ENCODE results near the gene CDC42. TPM values are rescaled to one million over a fixed set of nuclear protein-coding genes. Genes with fewer than 3 reads are reported as not detected.
A peak's percentile ranks its signal among the peaks of the same experiment; 100 is the strongest.

CDC42 gene
- total RNA-seq, 1 experiment from 2014 or later, result 223 TPM

DNA sequence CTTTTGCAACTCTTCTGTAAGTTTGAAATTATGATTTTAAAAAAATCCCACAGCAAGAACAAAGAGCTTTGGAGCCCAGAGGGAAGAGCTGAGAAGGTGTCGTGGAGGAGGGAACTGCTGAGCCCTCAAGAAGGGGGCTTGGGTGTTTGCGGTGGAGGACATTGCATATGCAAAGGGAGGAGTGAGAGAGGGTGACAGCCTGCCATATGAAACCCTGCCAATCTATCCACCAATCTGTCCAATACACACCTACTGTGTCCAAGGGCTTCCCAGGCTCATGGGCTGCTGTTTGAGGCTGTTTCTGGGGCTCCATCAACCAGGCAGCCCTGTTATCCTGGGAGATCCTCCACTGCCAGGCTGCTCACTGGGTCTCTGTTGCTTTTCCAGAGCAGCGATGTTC, 75.2 kb downstream of the CDC42 start:
- Histone ChIP-seq H3K27ac (ENCODE audit: low read length) (no peak overlapping the region), H3K9me3 (ENCODE audit: low read length) (no peaks in the 10 kb centered on the region), H4K20me1 (ENCODE audit: insufficient read depth, low read depth, low read length) (peaks cover 18% of the 10 kb centered on the region), H3K9ac (ENCODE audit: low read length) (no peak overlapping the region), H3K36me3 (ENCODE audit: insufficient read depth, low read length) (no peaks in the 10 kb centered on the region), H3K27me3 (ENCODE audit: low read length) (no peaks in the 10 kb centered on the region), H2AFZ (ENCODE audit: low read length) (no peak overlapping the region), H3K4me1 (ENCODE audit: low read length) (no peaks in the 10 kb centered on the region), H3K79me2 (ENCODE audit: low read length) (no peaks in the 10 kb centered on the region), H3K4me2 (ENCODE audit: low read depth, low read length, poor library complexity, severe bottlenecking) (no peak overlapping the region), H3K9me2 (replicated peaks; ENCODE audit: insufficient read depth, low read length) (no peaks in the 10 kb centered on the region), H3K4me3 (ENCODE audit: low read length) (no peak overlapping the region)
- no peak for DNase-seq

DNA sequence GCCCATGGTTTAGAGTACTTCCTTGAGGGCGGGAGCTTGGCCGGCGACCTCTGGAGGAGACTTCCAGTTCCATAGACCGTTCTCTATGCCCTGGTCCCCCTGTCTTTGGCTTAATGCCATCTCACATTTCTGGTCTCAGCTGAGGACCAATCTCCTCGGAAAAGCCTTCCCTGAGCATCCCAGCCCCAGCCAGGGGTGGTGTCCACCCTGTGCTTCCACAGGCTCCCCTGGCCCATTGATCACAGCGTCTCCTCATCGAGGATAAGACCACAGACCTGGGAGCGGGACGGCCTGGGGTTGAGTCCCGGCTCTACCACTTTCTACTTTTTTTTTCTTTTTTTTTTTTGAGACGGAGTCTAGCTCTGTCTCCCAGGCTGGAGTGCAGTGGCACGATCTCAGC, 75.9 kb downstream of the CDC42 start:
- no peaks in the 10 kb centered on the region for H3K9me3 ChIP-seq (ENCODE audit: low read length)
- H3K27me3 ChIP-seq (ENCODE audit: low read length), result no peaks in the 10 kb centered on the region
- no peak for DNase-seq
- H4K20me1 ChIP-seq (ENCODE audit: insufficient read depth, low read depth, low read length), result peaks cover 17% of the 10 kb centered on the region; the same call in 1 of the 2 replicates
- no peaks in the 10 kb centered on the region for H3K4me1 ChIP-seq (ENCODE audit: low read length)
- H3K36me3 ChIP-seq (ENCODE audit: insufficient read depth, low read length), result no peaks in the 10 kb centered on the region
- no peak overlapping the region for H3K9ac ChIP-seq (ENCODE audit: low read length)
- no peak overlapping the region for H3K4me2 ChIP-seq (ENCODE audit: low read depth, low read length, poor library complexity, severe bottlenecking)
- no peak overlapping the region for H3K4me3 ChIP-seq (ENCODE audit: low read length)
- no peak overlapping the region for H3K27ac ChIP-seq (ENCODE audit: low read length)
- H2AFZ ChIP-seq (ENCODE audit: low read length), result no peak overlapping the region
- no peaks in the 10 kb centered on the region for H3K9me2 ChIP-seq (replicated peaks; ENCODE audit: insufficient read depth, low read length)
- H3K79me2 ChIP-seq (ENCODE audit: low read length), result no peaks in the 10 kb centered on the region

DNA sequence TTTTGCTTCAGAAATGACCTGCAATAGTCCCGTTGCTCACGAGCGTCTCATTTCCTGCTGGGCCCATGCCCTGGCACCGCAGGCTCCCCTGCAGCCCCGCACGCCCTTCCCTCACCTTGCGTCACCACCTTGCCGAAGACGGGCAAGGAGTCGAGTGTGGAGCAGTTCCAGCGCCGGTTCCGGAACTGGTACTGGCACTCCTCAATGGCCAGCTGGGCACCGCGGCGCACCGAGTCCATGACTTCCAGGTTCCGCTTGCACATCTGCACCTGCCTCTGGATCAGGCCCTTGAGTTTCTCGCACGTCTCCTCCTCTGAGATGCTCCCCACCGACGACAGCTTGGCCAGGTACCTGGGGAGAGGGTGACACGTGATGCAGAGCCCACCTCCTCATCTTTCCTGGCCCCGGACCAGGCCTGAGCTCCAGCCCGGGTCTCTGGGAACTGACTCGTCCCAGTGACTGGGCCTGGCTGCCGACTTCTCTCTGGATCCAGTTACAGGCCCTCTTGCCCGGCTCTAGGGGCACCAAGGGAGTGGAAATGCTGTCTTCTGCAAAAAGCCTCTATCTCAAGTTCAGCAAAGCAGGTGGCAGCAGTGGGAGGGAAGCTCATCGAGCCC, 77.1 kb downstream of the CDC42 start:
- Histone ChIP-seq H3K4me3 (ENCODE audit: low read length) (no peak overlapping the region), H3K9ac (ENCODE audit: low read length) (no peak overlapping the region), H3K27ac (ENCODE audit: low read length) (no peak overlapping the region), H3K4me1 (ENCODE audit: low read length) (no peaks in the 10 kb centered on the region), H3K36me3 (ENCODE audit: insufficient read depth, low read length) (no peaks in the 10 kb centered on the region), H2AFZ (ENCODE audit: low read length) (no peak overlapping the region), H3K9me3 (ENCODE audit: low read length) (no peaks in the 10 kb centered on the region), H4K20me1 (ENCODE audit: insufficient read depth, low read depth, low read length) (peaks cover 17% of the 10 kb centered on the region; the same call in 1 of the 2 replicates), H3K9me2 (replicated peaks; ENCODE audit: insufficient read depth, low read length) (no peaks in the 10 kb centered on the region), H3K4me2 (ENCODE audit: low read depth, low read length, poor library complexity, severe bottlenecking) (no peak overlapping the region), H3K27me3 (ENCODE audit: low read length) (no peaks in the 10 kb centered on the region), H3K79me2 (ENCODE audit: low read length) (no peaks in the 10 kb centered on the region)
- DNase-seq, result no peak

DNA sequence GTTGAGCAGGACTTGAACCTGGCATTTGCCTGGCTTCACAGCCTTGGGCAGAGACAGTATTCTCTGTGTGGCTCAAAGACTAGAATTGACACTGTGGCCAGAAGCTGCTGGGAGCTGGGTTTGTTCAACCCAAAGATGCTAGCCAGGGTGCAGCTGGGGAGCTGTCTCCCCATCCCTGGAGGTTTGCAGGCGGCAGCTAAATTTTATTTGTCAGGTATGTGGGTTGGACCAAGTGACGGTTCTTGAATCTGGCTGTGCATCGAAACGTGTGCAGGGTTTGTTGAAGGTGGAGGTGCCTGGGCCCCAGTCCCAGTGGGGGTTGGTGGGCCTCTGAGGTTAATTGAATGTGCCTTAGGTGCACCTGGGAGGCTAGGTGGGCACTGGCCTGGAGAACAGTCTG, 78.6 kb downstream of the CDC42 start:
- H3K4me1 ChIP-seq (ENCODE audit: low read length), result no peaks in the 10 kb centered on the region
- no peaks in the 10 kb centered on the region for H3K9me3 ChIP-seq (ENCODE audit: low read length)
- no peak overlapping the region for H3K4me2 ChIP-seq (ENCODE audit: low read depth, low read length, poor library complexity, severe bottlenecking)
- no peak overlapping the region for H3K4me3 ChIP-seq (ENCODE audit: low read length)
- H3K36me3 ChIP-seq (ENCODE audit: insufficient read depth, low read length), result no peaks in the 10 kb centered on the region
- no peaks in the 10 kb centered on the region for H3K79me2 ChIP-seq (ENCODE audit: low read length)
- no peaks in the 10 kb centered on the region for H3K9me2 ChIP-seq (replicated peaks; ENCODE audit: insufficient read depth, low read length)
- no peak overlapping the region for H3K27ac ChIP-seq (ENCODE audit: low read length)
- H2AFZ ChIP-seq (ENCODE audit: low read length), result no peak overlapping the region
- DNase-seq, result no peak
- peaks cover 17% of the 10 kb centered on the region; the same call in 1 of the 2 replicates for H4K20me1 ChIP-seq (ENCODE audit: insufficient read depth, low read depth, low read length)
- H3K9ac ChIP-seq (ENCODE audit: low read length), result no peak overlapping the region
- H3K27me3 ChIP-seq (ENCODE audit: low read length), result no peaks in the 10 kb centered on the region

DNA sequence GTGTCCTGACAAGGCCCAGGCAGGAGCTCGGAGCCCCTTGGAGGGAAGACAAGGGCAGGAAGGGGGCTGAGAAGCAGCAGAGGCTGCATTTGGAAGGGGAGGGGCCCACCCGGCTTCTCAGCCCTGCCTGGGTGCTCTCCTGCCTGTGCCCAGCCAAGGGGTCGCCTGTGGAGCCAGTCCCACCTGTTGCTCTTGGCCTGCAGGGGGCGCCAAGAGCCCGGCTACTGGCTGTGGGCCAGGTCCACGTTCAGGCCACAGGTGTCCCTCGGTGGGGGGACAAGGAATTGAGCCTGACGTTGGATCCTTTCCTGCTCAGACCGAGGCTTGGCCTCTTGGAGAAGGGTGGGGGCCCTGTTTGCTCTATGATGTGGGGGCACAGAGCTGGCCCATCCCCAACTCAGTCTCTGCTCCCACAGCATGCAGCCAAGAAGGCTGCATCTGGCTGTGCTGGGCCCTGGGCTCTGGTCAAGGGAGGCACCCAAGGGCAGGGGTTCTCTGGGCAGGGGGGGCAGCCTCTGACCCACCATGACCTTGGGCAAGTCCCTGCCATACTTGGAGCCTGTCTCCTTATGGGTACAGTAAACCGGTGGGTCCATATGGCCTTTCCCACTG, 79.5 kb downstream of the CDC42 start:
- Histone ChIP-seq H3K9me2 (replicated peaks; ENCODE audit: insufficient read depth, low read length) (no peaks in the 10 kb centered on the region), H3K4me1 (ENCODE audit: low read length) (no peaks in the 10 kb centered on the region), H2AFZ (ENCODE audit: low read length) (no peak overlapping the region), H3K79me2 (ENCODE audit: low read length) (no peaks in the 10 kb centered on the region), H4K20me1 (ENCODE audit: insufficient read depth, low read depth, low read length) (peaks cover 12% of the 10 kb centered on the region; the same call in 1 of the 2 replicates), H3K36me3 (ENCODE audit: insufficient read depth, low read length) (no peaks in the 10 kb centered on the region), H3K27ac (ENCODE audit: low read length) (no peak overlapping the region), H3K27me3 (ENCODE audit: low read length) (no peaks in the 10 kb centered on the region), H3K4me3 (ENCODE audit: low read length) (no peak overlapping the region), H3K4me2 (ENCODE audit: low read depth, low read length, poor library complexity, severe bottlenecking) (no peak overlapping the region), H3K9ac (ENCODE audit: low read length) (no peak overlapping the region), H3K9me3 (ENCODE audit: low read length) (no peaks in the 10 kb centered on the region)
- peak; percentile 77 for DNase-seq

DNA sequence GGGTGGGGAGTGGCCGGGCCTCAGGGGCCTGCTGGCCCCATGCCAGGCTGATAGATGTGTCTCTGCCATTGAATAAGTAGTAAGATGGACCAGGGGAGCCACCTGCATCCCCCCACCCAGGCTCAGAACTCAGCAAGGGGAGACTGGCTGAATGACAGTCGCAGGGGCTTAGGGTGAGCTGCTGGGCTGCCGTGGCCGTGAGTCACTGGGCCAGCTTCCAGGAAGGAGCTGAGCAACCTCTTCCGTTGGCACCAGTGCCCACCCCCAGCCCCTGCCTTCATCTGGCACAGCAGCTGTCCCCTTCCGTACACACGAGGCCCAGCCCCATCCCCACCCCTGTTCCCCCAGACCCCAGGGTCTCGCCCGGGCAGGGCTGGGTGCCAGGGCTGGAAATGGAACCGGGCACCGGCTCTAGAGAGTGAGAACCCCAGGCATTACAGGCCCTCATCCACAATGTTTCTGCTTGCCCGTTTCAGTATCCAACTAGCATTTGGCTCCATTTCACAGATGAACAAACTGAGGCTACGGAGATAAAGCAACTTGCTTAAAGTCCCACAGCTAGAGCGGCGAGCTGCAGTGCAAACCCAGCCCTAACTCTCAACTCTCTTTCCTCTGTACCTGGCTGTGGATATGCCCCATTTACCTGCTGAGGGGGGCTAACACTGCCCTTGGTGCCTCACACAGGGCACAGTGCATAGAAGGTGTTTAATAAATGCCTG, 80.2 kb downstream of the CDC42 start:
- Histone ChIP-seq H3K4me1 (ENCODE audit: low read length) (no peaks in the 10 kb centered on the region), H3K27ac (ENCODE audit: low read length) (no peak overlapping the region), H3K9me3 (ENCODE audit: low read length) (no peaks in the 10 kb centered on the region), H3K27me3 (ENCODE audit: low read length) (no peaks in the 10 kb centered on the region), H3K79me2 (ENCODE audit: low read length) (no peaks in the 10 kb centered on the region), H4K20me1 (ENCODE audit: insufficient read depth, low read depth, low read length) (peaks cover 12% of the 10 kb centered on the region; the same call in 1 of the 2 replicates), H3K4me2 (ENCODE audit: low read depth, low read length, poor library complexity, severe bottlenecking) (no peak overlapping the region), H3K9ac (ENCODE audit: low read length) (no peak overlapping the region), H3K4me3 (ENCODE audit: low read length) (no peak overlapping the region), H3K36me3 (ENCODE audit: insufficient read depth, low read length) (no peaks in the 10 kb centered on the region), H2AFZ (ENCODE audit: low read length) (no peak overlapping the region), H3K9me2 (replicated peaks; ENCODE audit: insufficient read depth, low read length) (no peaks in the 10 kb centered on the region)
- DNase-seq, result no peak

DNA sequence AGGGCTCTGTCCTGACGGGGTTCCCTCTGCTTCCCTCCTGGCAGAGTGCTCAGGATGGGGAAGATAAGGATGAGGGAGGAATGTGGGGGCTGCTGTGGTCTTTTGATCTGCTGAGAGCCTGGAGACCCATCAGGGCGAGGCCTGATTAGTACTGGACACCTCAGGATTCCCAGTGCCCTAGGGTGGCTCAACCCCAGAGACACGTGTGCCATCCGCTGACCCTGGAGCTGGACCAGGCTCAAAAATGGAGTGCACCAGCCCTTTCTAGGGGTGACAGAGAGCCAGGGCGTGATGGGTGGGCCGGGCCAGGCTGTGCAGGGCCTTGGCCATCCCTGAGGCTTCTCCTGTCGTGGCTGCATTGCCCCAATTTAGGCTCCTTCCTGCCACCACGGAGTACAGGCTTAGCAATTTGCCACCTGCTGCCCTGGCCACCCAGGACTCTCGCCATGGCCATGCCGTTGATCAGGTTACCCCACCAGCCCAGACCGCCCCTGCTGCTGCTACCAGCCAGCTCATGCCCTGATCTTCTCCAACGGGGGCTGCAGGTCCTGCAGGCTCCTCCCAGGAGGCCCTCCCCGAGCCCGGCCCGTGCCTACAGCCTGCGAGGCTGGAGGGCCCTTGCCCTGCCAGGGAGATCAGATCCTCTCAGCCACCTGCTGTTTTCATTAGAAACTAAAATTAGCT, 80.9 kb downstream of the CDC42 start:
- no peaks in the 10 kb centered on the region for H3K9me3 ChIP-seq (ENCODE audit: low read length)
- H3K9me2 ChIP-seq (replicated peaks; ENCODE audit: insufficient read depth, low read length), result no peaks in the 10 kb centered on the region
- H3K79me2 ChIP-seq (ENCODE audit: low read length), result no peaks in the 10 kb centered on the region
- H3K4me3 ChIP-seq (ENCODE audit: low read length), result no peak overlapping the region
- no peaks in the 10 kb centered on the region for H3K4me1 ChIP-seq (ENCODE audit: low read length)
- H3K9ac ChIP-seq (ENCODE audit: low read length), result no peak overlapping the region
- H3K27me3 ChIP-seq (ENCODE audit: low read length), result no peaks in the 10 kb centered on the region
- peaks cover 12% of the 10 kb centered on the region; the same call in 1 of the 2 replicates for H4K20me1 ChIP-seq (ENCODE audit: insufficient read depth, low read depth, low read length)
- no peak overlapping the region for H3K4me2 ChIP-seq (ENCODE audit: low read depth, low read length, poor library complexity, severe bottlenecking)
- no peak overlapping the region for H2AFZ ChIP-seq (ENCODE audit: low read length)
- DNase-seq, result no peak
- no peak overlapping the region for H3K27ac ChIP-seq (ENCODE audit: low read length)
- H3K36me3 ChIP-seq (ENCODE audit: insufficient read depth, low read length), result no peaks in the 10 kb centered on the region

DNA sequence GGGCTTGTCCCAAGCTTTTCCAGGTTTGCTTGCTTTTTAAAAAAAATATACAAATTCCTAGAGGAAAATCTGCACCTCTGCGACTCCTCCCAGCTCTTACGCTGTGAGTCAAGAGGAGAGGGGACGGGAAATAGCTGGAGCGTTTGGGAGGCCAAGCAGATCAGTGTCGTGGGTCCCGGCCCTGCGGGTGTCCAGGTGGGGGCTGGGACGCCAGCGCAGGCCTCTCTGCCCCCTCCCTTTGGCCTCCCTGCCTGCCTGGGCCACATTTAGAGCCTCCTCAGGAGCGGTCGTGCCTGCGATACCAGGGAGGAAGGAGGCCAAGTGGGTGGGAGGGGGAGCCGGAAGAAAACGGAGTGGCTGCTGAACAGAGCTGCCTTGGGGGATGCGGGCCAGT, 81.4 kb downstream of the CDC42 start:
- H3K9ac ChIP-seq (ENCODE audit: low read length), result no peak overlapping the region
- no peak overlapping the region for H3K4me2 ChIP-seq (ENCODE audit: low read depth, low read length, poor library complexity, severe bottlenecking)
- DNase-seq, result no peak
- peaks cover 12% of the 10 kb centered on the region; the same call in 1 of the 2 replicates for H4K20me1 ChIP-seq (ENCODE audit: insufficient read depth, low read depth, low read length)
- no peaks in the 10 kb centered on the region for H3K9me3 ChIP-seq (ENCODE audit: low read length)
- H3K27ac ChIP-seq (ENCODE audit: low read length), result no peak overlapping the region
- H3K36me3 ChIP-seq (ENCODE audit: insufficient read depth, low read length), result no peaks in the 10 kb centered on the region
- H3K4me3 ChIP-seq (ENCODE audit: low read length), result no peak overlapping the region
- no peaks in the 10 kb centered on the region for H3K9me2 ChIP-seq (replicated peaks; ENCODE audit: insufficient read depth, low read length)
- no peaks in the 10 kb centered on the region for H3K4me1 ChIP-seq (ENCODE audit: low read length)
- no peaks in the 10 kb centered on the region for H3K27me3 ChIP-seq (ENCODE audit: low read length)
- H2AFZ ChIP-seq (ENCODE audit: low read length), result no peak overlapping the region
- H3K79me2 ChIP-seq (ENCODE audit: low read length), result no peaks in the 10 kb centered on the region

All from Karpas-422 (cell line).